K562 (cell line): Measurements from ENCODE around the gene FIS1. TPM values are rescaled to one million over a fixed set of nuclear protein-coding genes. Genes with fewer than 3 reads are reported as not detected.

Experiments used
- ATAC-seq: fragments of 200-7000 bp; cut with Tn5 transposase; 3 replicates; pipeline ENCODE4 v1.9.1; 2020; ENCODE audit warnings: moderate library complexity
- BruUV-seq: library from RNA; stranded (reverse); fragments of 400-500 nt; replicated peaks from 2 replicates; lab custom pipeline; 2021; lab: Mats Ljungman, UMichigan
- CTCF ChIA-PET: fragments of 300-600 bp; formaldehyde crosslinking; extraction: SDS; loops from one replicate; lab custom pipeline; 2021; ENCODE audit warnings: low intra/inter-chr PET ratio; lab: Yijun Ruan, JAX
- POLR2A ChIA-PET: fragments of 300-600, 350-650 bp; sonication (Branson Sonifier 250); formaldehyde crosslinking; extraction: SDS; loops from one replicate; lab custom pipeline; 2021; ENCODE audit warnings: antibody characterized with exemption, inconsistent platforms; lab: Yijun Ruan, JAX
- DNase-seq, 4 experiments: peaks; one replicate each; pipeline versions ENCODE4 v3.0.0 to v3.0.0-alpha.2; 2011 to 2018; ENCODE audit warnings: low spot score in 3 of 4, mixed read lengths in 3 of 4; ENCODE audit errors: extremely low read depth in 1 of 4
- FAIRE-seq: peaks from 2 replicates; lab custom pipeline; 2011; peaks lifted over from hg19 to GRCh38; lab: Jason Lieb, UNC
- H2AFZ ChIP-seq: 2 replicates; pipeline ENCODE4 v1.6.0; 2011; ENCODE audit warnings: low read depth, low read length, control low read depth, inconsistent platforms
- H3K27ac ChIP-seq: fragments of 200-600 bp; 3 replicates; pipeline ENCODE4 v1.8.0; 2011; ENCODE audit warnings: low read depth, mild to moderate bottlenecking, control low read depth, inconsistent platforms, low read length, moderate library complexity, mixed read lengths; ENCODE audit errors: extremely low read depth
- H3K27me3 ChIP-seq, 2 experiments: fragments of 300-600 bp in 1 of 2; 2 replicates in 1 of 2; 3 replicates in 1 of 2; pipeline versions ENCODE4 v1.6.0 to v1.8.0; 2011; ENCODE audit warnings: inconsistent platforms in 2 of 2, low read length in 2 of 2, mild to moderate bottlenecking in 1 of 2, mixed read lengths in 1 of 2, moderate library complexity in 1 of 2; ENCODE audit not compliant: control insufficient read depth in 2 of 2, insufficient read depth in 2 of 2
- H3K36me3 ChIP-seq: fragments of 300-600 bp; 3 replicates; pipeline ENCODE4 v1.8.0; 2011; ENCODE audit warnings: mild to moderate bottlenecking, low read length, inconsistent platforms; ENCODE audit not compliant: control insufficient read depth, insufficient read depth
- H3K4me1 ChIP-seq, 2 experiments: fragments of 200-600 bp in 1 of 2; replicated peaks in 1 of 2; 2 replicates in 1 of 2; 3 replicates in 1 of 2; pipeline versions ENCODE4 v1.5.1 to v1.8.0; 2011; ENCODE audit warnings: inconsistent platforms in 2 of 2, low read length in 2 of 2, mild to moderate bottlenecking in 1 of 2, mixed read lengths in 1 of 2, moderate library complexity in 1 of 2; ENCODE audit not compliant: control insufficient read depth in 2 of 2, insufficient read depth in 2 of 2
- H3K4me2 ChIP-seq: 2 replicates; pipeline ENCODE4 v1.6.1; 2011; ENCODE audit warnings: low read length, control low read depth, inconsistent platforms, mixed read lengths; ENCODE audit not compliant: insufficient read depth
- H3K4me3 ChIP-seq: fragments of 200-600 bp; sonication (generic), shearing (Covaris generic); 2 replicates; pipeline ENCODE4 v1.5.1; 2016; ENCODE audit warnings: control low read depth, inconsistent platforms
- H3K79me2 ChIP-seq: fragments of 200-600 bp; 3 replicates; pipeline ENCODE4 v1.8.0; 2011; ENCODE audit warnings: low read length, inconsistent platforms; ENCODE audit not compliant: control insufficient read depth, insufficient read depth
- H3K9ac ChIP-seq, 2 experiments: 2 replicates each; pipeline versions ENCODE4 v1.6.0 to v1.6.1; 2011; ENCODE audit warnings: low read depth in 2 of 2, low read length in 2 of 2, control low read depth in 1 of 2, inconsistent platforms in 1 of 2, mild to moderate bottlenecking in 1 of 2, mixed read lengths in 1 of 2; ENCODE audit not compliant: insufficient read depth in 1 of 2
- H3K9me1 ChIP-seq: one replicate; pipeline ENCODE4 v1.6.0; 2011; ENCODE audit warnings: inconsistent platforms, mild to moderate bottlenecking, low read length, moderate library complexity; ENCODE audit not compliant: control insufficient read depth, insufficient read depth
- H3K9me3 ChIP-seq: replicated peaks from 2 replicates; pipeline ENCODE4 v1.5.1; 2011; ENCODE audit warnings: low read depth, low read length, inconsistent platforms; ENCODE audit not compliant: control insufficient read depth, insufficient read depth
- H4K20me1 ChIP-seq: replicated peaks from 2 replicates; pipeline ENCODE4 v1.6.1; 2011; ENCODE audit warnings: low read length, inconsistent platforms, mixed read lengths; ENCODE audit not compliant: control insufficient read depth, insufficient read depth
- BCL6 ChIP-seq: fragments of 250-450 bp; sonication (Bioruptor Pico); IDR thresholded peaks from 2 replicates; pipeline ENCODE4 v1.4.0; 2020
- FUS ChIP-seq: fragments of 200-400 bp; formaldehyde crosslinking; optimal IDR thresholded peaks from 2 replicates; pipeline ENCODE3; 2017; ENCODE audit warnings: low read depth, low read length
- PML ChIP-seq: IDR thresholded peaks from 2 replicates; pipeline ENCODE4 v1.6.1; 2012; ENCODE audit warnings: low read length, inconsistent platforms
- POLR2G ChIP-seq: fragments of 200-400 bp; formaldehyde crosslinking; IDR thresholded peaks from 2 replicates; pipeline ENCODE4 v1.6.1; 2017; ENCODE audit warnings: low read depth, mild to moderate bottlenecking, antibody characterized with exemption, low read length, moderate library complexity
- POLR2H ChIP-seq: IDR thresholded peaks from 2 replicates; pipeline ENCODE4 v1.6.1; 2016; ENCODE audit warnings: missing genetic modification characterization, low read depth, mild to moderate bottlenecking, control low read depth, missing compliant biosample characterization, moderate library complexity
- RBFOX2 ChIP-seq: fragments of 200-400 bp; formaldehyde crosslinking; IDR thresholded peaks from 2 replicates; pipeline ENCODE4 v1.6.1; 2017; ENCODE audit warnings: low read depth, mild to moderate bottlenecking, low read length, moderate library complexity
- SMAD1 ChIP-seq: fragments of 150-350 bp; IDR thresholded peaks from 2 replicates; pipeline ENCODE4 v1.6.1; 2014; ENCODE audit warnings: low read length, low read depth; ENCODE audit not compliant: partially characterized antibody
- SNIP1 ChIP-seq: fragments of 450-650 bp; IDR thresholded peaks from 2 replicates; pipeline ENCODE4 v1.7.1; 2017; ENCODE audit warnings: low read depth, mild to moderate bottlenecking
- SRSF7 ChIP-seq: fragments of 200-400 bp; formaldehyde crosslinking; optimal IDR thresholded peaks from 2 replicates; pipeline ENCODE3; 2017; ENCODE audit warnings: mild to moderate bottlenecking, low read depth, low read length
- ZBTB11 ChIP-seq, 3 experiments: fragments of 200-800 bp in 1 of 3; fragments of 250-450 bp in 1 of 3; fragments of 450-650 bp in 1 of 3; sonication (Bioruptor Pico) in 1 of 3; sonication (Bioruptor generic) in 1 of 3; formaldehyde crosslinking in 1 of 3; IDR thresholded peaks; 2 replicates each; pipeline versions ENCODE4 v1.6.1 to v1.8.0; 2016 to 2022; ENCODE audit warnings: mild to moderate bottlenecking in 2 of 3, missing genetic modification characterization in 2 of 3, missing compliant biosample characterization in 1 of 3, moderate library complexity in 1 of 3
- ZBTB33 ChIP-seq: sonication (generic); formaldehyde crosslinking; IDR thresholded peaks from 2 replicates; pipeline ENCODE4 v1.8.1; 2023; ENCODE audit warnings: mild to moderate bottlenecking, missing genetic modification reagents
- ZC3H4 ChIP-seq: sonication (generic); formaldehyde crosslinking; IDR thresholded peaks from 2 replicates; pipeline ENCODE4 v1.9.0; 2021; ENCODE audit warnings: missing genetic modification reagents, borderline replicate concordance
- ZNF347 ChIP-seq: fragments of 450-650 bp; formaldehyde crosslinking; IDR thresholded peaks from 2 replicates; pipeline ENCODE4 v1.4.0; 2020; ENCODE audit warnings: low read depth, mild to moderate bottlenecking, moderate library complexity
- ZNF695 ChIP-seq: fragments of 450-650 bp; formaldehyde crosslinking; IDR thresholded peaks from 2 replicates; pipeline ENCODE4 v1.4.0; 2020; ENCODE audit warnings: mild to moderate bottlenecking, moderate library complexity
- ZNF778 ChIP-seq: fragments of 450-650 bp; formaldehyde crosslinking; IDR thresholded peaks from 2 replicates; pipeline ENCODE4 v1.4.0; 2020; ENCODE audit warnings: mild to moderate bottlenecking, moderate library complexity
- WGBS: fragments of 100-300 bp; shearing (Covaris generic); methylation state at CpG from one replicate; pipeline ENCODE4 v1.1.6; 2016; ENCODE audit warnings: low coverage, mixed read lengths; ENCODE audit not compliant: insufficient coverage; ENCODE audit errors: missing lambda C conversion rate; 5-methylcytosine and 5-hydroxymethylcytosine counted together
- in situ Hi-C: fragments of 300-500 bp; cut with MboI; formaldehyde crosslinking; loops from 4 replicates; pipeline ENCODE4 v1.15.0; 2018; ENCODE audit warnings: inconsistent platforms, mixed read lengths
- intact Hi-C: fragments of 100-400 bp; cut with micrococcal nuclease; formaldehyde crosslinking; loops from 2 replicates; pipeline ENCODE4 v1.14.2; 2022
- polyA plus RNA-seq, 8 experiments: library from polyadenylated mRNA; depleted of rRNA in 4 of 8; stranded (reverse) in 5 of 8; unstranded in 3 of 8; fragments of >200 nt; fragmentation: Nextera tagmentation in 2 of 8; fragmentation: Illumina TruSeq in 1 of 8; extraction: Ambion mirVana in 2 of 8; extraction: Trizol in 1 of 8; gene quantifications; 2 replicates each; pipeline versions ENCODE4 v1.2.1 to v1.2.3, GENCODE V29; 2011 to 2014; ENCODE audit warnings: inconsistent platforms in 1 of 8, missing spikeins in 1 of 8
- total RNA-seq, 7 experiments: library from RNA; depleted of rRNA in 6 of 7; stranded (reverse); fragments of >200 nt in 6 of 7; fragmentation: Illumina TruSeq in 2 of 7; extraction: Trizol in 2 of 7; gene quantifications; 2 replicates each; pipeline versions ENCODE4 v1.2.1 to v1.2.3, GENCODE V29; 2011 to 2021; ENCODE audit warnings: low replicate concordance in 1 of 7

The FIS1 gene
- total and polyA plus RNA-seq, 9 of the 15 experiments (the other 6 are each of a cell fraction or from before 2014, with no cell fraction given), result 86.0 to 257 (median 144) TPM

GRCh38 chr7:101236292-101236835 is 8.5 kb downstream of the FIS1 start:
- H3K79me2 ChIP-seq, result peaks cover 4% of the 10 kb centered on the region; the same call in 1 of the 3 replicates
- in situ Hi-C loops, result no loop called here
- DNase-seq (no peak), FAIRE-seq (no peak), ATAC-seq (no peak)
- no TSS peak for BruUV-seq
- no peaks in the 10 kb centered on the region for H3K9me3 ChIP-seq
- H4K20me1 ChIP-seq, result peaks cover 7% of the 10 kb centered on the region; the same call in 1 of the 2 replicates
- POLR2A ChIA-PET, result interaction anchor here (0.6 to 1.7 kb wide), 9 partner anchors 8 to 92 kb away, joined by 3 to 7 read pairs (median 3); partner anchors contain the start of genes PLOD3 and ZNHIT1
- intact Hi-C loops, result no loop called here
- no peaks in the 10 kb centered on the region for H3K27me3 ChIP-seq
- H3K4me3 ChIP-seq, result no peak overlapping the region
- no peak overlapping the region for H2AFZ ChIP-seq
- CTCF ChIA-PET, result no interaction called here
- H3K27ac ChIP-seq, result no peak overlapping the region
- peaks cover 30 to 88% of the 10 kb centered on the region in 2 experiments; a peak in 4 of 5 replicates for H3K4me1 ChIP-seq
- H3K36me3 ChIP-seq, result peaks cover 39% of the 10 kb centered on the region
- peak overlapping the region in 1 of 2 experiments; percentile 53; a peak in 1 of 4 replicates for H3K9ac ChIP-seq
- no peak overlapping the region for H3K4me2 ChIP-seq
- no peaks in the 10 kb centered on the region for H3K9me1 ChIP-seq
- WGBS, result 91% methylated on average over 18 of the region's 21 CpGs
- TF ChIP-seq ZNF695 (CRISPR knock-in tag) (no peak), POLR2G (peak; percentile 60; the same call in 1 of the 2 replicates), ZBTB11 (CRISPR knock-in tag; IDR thresholded peaks at IDR 0.05) (no peak), POLR2H (tag) (no peak), BCL6 (CRISPR knock-in tag) (no peak), PML (no peak), ZNF778 (CRISPR knock-in tag) (no peak), ZNF347 (CRISPR knock-in tag) (no peak), FUS (no peak), ZBTB33 (CRISPR knock-in tag) (0 out of 2 replicates have a peak, but pooled peaks have one; percentile 23), SRSF7 (no peak), SNIP1 (no peak), SMAD1 (no peak), RBFOX2 (peak; percentile 55), ZC3H4 (CRISPR knock-in tag) (no peak)
